ENCODE results near the gene BANK1.

The BANK1 gene

DNA sequence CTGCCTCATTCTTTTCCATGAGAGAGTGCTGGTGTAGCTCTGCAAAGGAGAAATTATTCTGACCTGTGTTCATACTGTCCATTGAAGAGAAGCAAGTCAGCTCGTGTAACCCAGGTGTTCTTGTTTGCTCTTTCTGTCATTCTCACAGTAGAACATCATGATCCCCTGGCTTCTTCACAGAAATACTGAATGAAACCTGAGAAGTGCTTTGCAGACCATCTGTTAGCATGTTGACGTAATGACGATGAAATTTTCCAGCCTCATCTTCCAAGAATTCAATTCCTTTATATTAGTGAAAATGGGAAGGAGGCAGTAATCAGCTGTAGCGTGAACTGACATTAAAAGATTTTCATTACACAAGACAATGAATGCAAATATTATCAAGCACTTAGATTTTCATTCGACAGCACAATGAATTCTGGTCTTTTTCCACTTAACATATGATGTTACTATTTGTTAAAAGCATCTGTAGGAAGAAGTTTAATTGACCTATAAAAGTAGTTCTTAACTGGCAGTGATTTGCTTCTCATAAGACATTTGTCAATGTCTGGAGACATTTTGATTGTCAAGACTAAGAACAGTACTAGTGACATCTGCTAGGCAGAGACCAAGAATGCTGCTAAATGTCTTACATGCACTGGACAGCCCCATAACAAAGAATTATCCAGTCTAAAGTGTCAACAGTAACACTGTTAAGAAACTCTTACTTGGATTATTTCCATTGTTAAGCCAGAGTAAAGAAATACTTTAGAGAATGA is 246.3 kb downstream of the BANK1 start:
- no peak for DNase-seq (ENCODE audit: low read depth in 2 of 2)

DNA sequence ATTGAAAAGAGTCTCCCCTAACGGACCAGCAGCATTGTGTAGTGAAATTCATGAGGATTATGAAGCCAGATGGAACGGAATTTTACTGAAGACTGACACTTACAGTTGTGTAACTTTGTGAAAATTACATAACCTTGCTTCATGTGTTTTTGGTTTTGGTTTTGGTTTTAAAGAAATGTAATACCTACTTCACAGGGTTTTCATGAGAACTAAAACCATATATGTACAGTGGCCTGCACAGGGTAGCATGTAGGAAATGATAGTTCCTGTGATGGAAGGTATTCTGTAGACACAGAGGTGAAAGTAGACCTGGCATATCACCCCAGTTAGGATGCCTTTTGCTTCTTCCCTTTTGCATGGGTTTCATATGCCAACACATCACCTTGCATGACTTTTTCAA is 247.0 kb downstream of the BANK1 start:
- no peak for DNase-seq (ENCODE audit: low read depth in 2 of 2)

DNA sequence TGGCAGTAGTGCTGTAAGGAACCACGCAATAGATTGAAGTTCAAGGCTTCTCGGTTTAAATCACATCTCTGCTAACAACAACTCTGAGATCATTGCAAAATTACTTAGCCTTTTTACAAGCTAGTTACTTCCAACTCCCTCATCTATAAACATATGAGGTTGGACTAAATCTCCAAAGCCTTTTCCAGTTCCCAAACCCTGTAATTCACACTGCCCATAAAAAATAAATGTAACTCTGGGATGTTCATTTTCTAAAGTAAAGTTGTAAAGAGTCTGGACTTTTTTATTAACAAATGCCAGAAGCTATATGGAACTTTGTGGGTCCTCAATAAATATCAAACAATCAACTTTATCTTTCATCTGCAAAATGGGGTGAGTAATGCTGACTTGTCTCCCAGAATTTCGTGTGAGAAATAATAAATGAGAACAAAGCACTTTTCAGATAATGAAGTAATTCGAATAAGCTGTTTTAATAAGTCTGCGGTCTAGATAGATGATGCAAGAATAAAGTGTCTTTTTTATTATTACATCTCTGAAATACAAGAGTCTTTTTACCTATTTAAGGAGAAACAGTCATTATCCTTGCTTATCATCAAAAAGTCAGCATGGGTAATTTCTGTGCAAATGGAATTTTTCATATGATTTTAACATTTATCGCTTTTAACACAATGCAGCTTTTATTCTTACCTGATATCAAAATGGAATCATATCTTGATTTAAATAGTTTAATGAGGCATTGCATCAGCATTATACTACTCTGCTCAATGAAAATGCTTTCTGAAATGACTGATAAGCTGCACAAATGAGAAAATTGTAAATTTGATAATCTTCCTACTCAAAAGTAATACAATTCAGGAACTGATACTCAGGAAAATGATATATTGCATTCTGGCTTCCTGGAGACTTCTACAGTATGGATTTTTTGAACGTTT is 252.6 kb downstream of the BANK1 start:
- DNase-seq (ENCODE audit: low read depth in 2 of 2), result no peak

DNA sequence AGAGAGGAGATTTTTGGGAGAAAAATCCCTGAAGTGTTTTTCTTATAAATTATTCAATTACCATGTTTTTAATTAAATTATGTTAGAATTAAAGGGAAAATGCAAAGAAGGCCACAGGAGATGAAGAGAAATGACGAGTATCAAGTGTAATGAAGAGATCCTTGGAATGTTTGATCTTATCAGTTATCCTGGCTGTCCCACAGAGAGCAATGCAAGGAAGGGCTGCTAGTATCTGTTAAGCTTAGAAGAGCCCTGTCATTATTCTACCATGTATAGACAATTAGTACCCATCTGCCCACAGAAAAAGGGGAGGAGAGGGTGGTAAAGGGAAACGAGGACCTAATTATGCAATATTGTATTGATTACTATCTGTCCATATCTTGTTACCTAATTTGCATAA is 257.1 kb downstream of the BANK1 start:
- no peak for DNase-seq (ENCODE audit: low read depth in 2 of 2)

DNA sequence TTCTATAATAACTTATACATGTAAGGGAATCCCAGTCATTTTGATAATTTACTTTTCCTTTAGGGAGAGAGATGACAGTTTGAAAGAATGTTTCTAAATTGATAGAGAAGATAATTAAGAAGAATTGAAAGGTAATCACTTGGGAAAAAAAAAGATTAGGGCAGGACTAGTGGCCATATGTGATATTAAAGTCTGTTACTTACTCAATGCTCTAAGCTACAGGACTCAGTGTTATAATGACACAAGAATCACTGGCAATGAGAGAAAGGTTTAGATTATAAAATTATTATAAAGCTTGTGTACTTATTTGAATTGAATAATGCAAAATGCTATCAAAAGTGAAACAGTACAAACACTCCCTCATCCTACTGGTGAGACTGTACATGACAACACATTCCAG is 265.3 kb downstream of the BANK1 start:
- DNase-seq (ENCODE audit: low read depth in 2 of 2), result no peak

DNA sequence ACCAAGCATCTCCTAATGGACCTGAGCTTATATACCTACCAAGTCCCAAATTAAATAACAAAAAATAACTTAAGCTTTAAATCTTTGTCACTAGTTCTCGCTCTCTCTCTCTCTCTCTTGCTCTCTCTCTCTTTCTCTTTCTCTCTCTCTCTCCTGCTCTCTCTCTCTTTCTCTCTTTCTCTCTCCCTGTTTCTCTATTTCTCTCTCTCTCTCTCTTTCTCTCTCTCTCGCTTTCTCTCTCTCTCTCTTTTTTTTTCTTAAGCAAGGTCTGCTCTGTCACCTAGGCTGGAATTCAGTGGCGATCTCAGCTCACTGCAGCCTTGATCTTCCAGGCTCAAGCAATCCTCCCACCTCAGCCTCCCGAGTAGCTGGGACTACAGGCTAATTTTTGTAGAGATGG is 266.6 kb downstream of the BANK1 start:
- DNase-seq (ENCODE audit: low read depth in 2 of 2), result no peak

DNA sequence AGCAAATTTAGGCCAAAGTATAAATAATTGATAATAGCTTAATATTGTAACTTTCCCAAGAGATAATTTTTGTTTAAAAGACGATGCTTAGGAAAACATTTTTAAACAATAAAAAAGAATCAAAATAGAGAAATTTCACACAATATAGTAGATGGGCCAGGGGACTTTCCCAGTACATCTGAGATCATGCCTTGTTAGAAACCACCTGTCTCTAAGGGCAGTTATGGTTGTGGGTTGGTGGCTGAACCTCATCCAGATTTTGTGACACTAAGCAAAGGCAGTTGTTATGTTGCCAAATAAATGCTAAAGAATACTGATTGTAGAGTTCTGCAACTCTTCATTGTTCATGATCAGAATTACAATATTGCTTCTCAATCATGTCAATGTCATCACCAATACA is 270.6 kb downstream of the BANK1 start:
- no peak for DNase-seq (ENCODE audit: low read depth in 2 of 2)

DNA sequence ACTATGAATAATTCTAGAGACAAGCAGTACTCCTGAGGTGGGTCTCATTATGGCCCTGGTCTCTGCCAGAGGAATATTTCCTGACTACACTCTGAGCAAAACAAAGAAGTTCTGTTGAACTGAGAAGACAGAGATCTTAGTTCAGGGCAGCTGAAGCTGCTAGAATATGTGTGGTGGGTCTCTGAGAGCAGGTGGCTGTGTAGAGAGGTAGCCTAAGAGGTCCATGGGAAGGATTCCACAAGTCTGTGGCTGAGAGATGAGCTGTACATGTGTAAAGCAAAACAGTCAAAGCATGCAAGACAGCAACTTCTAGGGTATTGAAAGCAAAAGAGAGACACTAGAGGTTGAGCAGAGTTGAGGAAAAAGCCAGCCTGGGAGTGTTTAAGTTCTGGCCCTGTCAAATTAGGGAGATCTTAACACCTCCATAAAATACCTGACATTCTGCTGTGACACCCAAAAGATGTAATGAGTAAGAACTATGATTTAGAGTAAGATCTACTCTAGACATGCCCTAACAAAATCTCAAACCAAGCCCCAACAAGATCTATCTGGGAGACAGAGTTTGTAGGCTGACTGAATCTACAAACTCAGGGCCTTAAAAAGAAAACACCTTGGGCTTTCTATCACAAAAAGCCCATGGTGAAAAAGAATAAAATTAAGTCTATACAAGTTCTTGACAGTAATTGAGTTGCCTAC is 274.4 kb downstream of the BANK1 start:
- DNase-seq (ENCODE audit: low read depth in 2 of 2), result no peak

DNA sequence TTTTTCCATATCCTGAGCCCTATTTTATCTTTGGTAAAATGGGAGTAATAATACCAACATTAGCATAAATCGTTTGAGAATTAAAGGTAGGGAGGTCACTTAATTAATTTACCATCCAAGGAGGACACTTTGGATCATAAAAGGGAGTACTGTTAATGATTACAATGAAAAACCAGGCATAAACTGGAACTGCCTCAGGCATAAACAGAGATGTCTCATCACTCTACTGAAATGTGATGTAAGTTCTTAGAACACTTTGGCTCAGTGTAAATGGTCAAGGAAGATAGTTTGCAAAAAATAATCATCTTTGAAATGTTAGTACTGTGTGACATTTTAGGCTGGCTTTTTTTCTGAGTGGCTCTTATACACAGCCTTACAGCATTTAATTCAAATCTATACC is 286.1 kb downstream of the BANK1 start:
- no peak for DNase-seq (ENCODE audit: low read depth in 2 of 2)

DNA sequence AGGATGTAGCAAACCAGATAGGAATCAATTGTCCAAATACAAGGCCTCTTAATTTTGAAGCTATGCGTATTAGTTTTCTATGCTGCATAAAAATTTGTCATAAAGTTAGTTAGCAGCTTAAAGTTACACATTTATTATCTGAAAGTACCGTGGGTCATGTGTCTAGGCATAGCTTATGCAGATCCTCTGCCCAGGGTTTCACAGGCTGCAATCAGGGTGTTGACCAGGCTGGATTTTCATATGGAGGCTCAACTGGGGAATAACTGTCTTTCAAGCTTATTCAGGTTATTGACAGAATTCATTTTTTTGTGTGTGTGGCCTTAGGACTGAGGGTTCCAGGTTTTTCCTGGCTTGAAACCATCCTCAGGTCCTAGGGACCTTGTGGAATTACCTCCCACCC is 289.7 kb downstream of the BANK1 start:
- no peak for DNase-seq (ENCODE audit: low read depth in 2 of 2)

DNA sequence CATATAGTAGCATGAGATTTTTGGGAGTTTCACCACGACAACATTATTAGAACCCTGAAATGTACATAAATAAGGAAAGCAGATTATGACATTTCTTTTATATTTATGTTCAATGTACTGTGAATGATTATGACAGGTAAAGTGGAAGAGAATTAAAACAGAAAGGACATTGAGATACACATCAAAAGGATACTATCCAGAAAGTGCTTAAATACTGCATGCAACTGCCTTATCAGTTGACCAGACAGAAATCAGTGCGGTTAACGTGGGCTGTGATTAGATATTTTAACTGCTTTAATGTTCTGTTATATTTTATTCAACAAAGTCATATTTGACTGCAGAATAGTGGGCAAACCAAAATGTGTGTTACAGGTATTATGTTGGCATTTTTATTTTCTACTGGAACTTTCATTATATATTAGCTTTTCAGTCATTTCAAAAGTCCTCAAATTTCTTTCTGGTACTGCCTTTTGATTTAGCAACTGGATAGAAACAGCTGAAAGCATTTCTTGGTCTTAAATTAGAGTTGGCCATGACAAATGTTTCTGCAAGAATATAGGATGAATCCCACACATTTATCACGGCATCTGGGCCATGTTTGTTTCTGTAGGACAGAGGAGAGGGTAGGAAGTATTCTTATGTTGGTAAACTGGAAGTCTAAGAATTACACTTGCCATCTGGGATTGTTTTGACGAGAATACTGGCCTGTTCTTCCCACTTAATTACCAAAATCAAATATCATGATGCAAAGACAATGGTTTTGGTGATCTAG is 299.5 kb downstream of the BANK1 start:
- no peak for DNase-seq (ENCODE audit: low read depth in 2 of 2)

DNA sequence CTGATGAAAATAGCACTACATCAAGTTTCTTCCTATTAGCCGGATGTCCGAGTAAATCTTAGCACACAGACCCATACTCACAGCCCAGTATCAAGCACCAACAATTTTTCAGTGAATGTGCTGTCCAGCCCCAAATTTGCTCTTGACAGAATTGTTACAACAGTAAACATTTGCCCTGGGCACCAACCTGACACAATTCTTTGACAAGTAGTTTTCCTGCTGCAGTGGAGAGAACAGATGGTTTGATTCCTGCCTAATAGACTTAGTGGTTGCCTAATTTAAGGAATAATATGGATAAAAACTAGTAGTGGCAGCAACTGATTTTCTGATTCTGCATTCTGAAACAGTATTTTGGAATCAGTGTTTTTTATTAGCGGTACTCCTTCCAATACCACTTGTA is 301.1 kb downstream of the BANK1 start:
- no peak for DNase-seq (ENCODE audit: low read depth in 2 of 2)

DNA sequence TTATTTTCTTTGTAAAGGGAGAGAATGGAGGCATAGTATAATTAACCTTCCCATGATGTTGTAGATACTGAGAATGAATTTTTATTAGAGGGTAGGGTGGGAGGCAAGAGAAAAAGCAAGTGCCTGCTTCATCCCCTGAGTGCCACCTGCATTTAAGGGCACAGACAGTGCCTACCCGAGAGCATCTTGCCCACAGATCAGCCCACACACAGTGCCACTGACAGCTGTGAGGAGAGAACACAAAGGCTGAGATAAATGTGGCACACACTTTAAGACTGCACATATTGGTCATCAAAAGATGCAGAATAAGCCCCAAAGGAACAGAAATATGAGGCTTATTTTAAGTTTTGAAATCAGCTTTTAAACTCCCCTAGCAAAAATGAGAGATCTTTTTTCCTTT is 304.0 kb downstream of the BANK1 start:
- DNase-seq (ENCODE audit: low read depth in 2 of 2), result no peak

DNA sequence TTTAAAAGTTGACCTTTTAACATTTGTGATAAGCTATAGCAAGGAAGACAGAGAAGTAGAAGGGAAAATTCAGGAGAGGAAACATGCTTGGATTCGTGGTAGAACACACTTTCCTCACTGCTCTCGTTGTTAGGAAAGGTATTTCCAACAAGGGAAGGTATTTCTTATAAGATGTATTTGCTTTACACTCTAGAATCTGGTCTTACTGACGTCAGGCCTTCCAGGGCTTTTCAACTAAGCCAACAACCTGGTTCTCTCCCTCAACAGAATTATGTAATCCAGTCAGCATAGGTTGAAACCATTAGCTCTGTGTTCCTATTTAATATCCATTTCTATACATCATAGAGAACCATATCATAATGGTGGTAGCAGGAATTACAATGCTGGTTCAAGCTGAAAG is 312.8 kb downstream of the BANK1 start:
- DNase-seq (ENCODE audit: low read depth in 2 of 2), result no peak

DNA sequence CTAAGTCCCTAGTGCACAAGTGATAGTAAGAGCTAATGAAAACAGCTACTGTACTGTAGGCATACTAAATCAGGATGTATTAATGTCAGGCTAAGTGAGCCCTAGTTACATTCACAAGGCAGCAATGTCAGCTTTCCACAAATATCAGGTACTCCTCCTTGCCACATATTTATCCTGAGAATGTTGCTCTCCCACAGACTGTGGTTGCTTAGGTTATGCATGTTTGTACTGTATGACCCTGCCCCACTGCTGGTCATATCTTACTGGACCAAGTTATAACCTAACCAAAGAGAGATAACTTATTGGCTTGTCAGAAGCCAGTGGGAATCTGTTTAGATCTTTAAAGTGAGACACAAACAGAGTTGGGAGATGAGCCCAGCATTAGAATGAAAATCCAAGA is 313.7 kb downstream of the BANK1 start:
- DNase-seq (ENCODE audit: low read depth in 2 of 2), result no peak

DNA sequence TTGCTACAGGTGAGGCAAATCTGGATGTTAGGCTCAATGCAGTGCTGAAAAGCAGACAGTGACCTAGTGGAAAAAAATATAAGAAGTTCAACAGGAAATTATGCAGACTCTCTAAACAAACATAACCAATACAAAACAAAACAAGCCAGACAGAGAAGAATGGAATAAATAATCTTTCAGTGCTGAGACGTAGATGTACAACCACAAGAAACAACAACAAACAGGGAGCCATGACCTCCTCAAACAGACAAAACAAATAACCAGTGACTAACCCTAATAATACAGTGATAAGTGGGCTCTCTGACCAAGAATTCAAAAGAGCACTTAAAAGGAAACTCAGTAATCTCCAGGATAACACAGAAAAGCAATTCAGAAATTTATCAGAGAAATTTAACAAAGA is 315.5 kb downstream of the BANK1 start:
- DNase-seq (ENCODE audit: low read depth in 2 of 2), result no peak

DNA sequence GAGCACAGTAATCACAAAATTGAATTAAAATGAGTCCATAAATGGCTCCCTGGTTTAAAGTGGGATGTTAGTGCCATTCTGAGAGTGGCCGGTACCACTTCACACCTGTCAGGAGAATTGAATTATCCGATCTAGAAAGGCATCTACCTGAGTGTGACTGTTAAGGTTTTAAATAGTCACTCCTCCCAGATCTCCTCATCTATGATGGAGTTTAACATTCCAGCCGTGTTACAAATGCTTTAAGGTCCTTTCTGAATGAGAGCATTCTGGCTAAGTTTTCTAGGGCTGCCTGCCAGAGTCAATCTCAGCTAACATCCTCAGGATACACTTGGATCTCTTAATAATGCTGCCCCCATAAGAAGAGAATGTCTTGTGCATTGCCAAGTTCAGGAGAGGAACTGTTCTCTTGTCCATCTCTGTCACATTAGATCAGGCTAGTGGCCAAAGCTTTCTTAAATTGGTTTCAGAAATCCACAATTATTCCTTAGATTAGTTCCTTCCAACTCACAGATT is 323.6 kb downstream of the BANK1 start:
- DNase-seq (ENCODE audit: low read depth in 2 of 2), result no peak

DNA sequence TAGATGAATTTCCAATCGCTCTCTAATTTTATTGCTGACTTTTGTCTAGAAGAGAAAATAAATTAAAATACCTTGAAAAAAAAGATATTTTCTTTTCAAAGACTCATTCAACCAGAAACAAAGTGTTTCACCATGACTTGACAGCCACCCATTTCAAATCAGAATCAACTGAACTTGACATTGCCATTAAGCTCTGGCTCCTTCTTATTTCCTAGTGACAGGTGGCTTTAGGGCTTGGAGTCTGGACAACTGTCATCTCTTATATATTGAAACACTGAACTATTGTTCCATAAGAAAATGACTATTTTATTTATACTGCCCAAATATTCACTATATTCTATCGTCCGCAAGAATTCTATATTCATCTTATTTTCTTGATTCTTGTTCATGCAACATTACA is 325.6 kb downstream of the BANK1 start:
- no peak for DNase-seq (ENCODE audit: low read depth in 2 of 2)

DNA sequence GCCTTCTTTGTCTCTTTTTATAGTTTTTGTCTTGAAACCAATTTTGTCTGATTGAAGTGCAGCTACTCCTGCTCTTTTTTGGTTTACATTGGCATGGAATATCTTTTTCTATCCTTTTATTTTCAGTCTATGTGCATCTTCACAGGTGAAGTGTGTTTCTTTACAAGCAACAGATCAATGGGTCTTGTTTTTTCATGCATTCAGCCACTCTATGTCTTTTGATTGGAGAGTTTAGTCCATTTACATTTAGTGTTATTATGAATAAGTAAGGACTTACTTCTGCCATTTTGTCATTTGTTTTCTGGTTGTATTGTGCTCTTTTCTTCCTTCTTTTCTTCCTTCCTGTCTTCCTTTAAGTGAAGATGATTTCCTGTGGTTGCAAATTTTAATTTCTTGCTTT is 330.3 kb downstream of the BANK1 start:
- DNase-seq (ENCODE audit: low read depth in 2 of 2), result no peak
